ENCODE data around the gene AGPAT3.

Gene AGPAT3

DNA sequence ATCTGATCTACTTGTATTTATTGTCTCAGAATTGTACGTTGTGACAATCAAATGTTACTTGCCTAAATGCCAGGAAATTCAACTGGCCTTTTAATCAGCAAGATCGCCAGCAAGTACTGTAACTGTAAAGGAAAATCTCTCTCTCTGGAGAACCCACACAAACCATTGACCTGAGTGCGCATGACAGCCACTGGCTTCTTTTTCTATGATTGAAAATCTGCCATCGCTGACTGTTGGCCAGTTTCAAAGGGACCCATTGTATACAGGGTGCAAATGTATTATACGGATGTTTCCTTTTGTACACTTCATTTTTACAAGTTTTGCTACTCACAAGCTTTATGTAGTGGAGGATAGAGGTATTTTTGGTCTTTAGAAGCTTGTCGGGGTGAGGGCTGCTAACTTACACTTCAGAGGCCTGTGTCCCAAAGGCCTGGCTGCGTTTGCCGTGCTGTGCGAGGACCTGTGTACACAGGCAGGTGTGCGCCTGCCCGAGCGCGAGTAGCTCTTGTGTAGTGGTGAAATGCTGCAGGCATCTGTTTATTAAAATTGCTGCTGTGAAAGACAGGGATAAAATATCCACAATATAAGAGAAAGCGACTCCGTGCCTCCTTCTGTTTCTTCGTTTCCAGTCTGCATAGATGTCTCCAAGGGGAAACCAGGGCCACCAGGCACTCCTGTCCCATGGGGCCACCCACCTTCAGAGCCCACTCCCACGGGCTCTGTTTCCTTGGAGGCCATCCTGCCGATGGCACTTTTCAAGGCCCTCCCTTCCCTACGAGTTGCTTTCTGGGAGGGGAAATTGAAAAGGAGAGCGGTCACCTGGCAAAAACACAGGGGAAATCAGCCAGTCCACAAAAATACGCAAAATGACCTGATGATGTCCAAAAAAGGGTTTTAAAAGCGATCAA lies 121.8 kb downstream of the AGPAT3 start:
- H3K27me3 Mint-ChIP-seq = no peaks in the 10 kb centered on the region
- H3K4me1 Mint-ChIP-seq (ENCODE audit: low read depth) = peaks cover 21% of the 10 kb centered on the region
- no peaks in the 10 kb centered on the region for H3K9me3 Mint-ChIP-seq
- H3K4me3 Mint-ChIP-seq = no peak overlapping the region
- no peaks in the 10 kb centered on the region for H3K36me3 Mint-ChIP-seq (ENCODE audit: low read depth)
- H3K27ac Mint-ChIP-seq = no peak overlapping the region

DNA sequence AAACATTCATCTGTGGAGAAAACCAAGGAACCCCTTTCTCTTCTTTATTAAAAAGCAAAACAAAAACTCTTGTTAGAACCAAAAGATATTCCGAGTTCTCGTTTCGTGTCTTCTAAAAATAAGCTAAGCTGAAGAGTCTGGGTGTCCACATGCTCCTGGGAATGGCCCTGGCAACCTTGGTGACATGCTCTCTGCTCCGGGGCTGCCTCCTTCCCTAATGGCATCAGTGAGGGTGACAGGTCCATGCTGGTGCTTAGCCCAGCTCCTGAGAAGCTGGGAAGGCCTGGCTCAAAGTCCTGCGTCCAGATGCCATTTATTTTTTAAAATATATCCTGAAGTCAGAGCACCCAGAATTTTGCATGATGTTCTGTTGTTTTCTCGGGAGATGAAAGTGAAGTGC lies 122.5 kb downstream of the AGPAT3 start:
- Mint-ChIP-seq H3K4me3 (no peak overlapping the region), H3K27me3 (no peaks in the 10 kb centered on the region), H3K36me3 (ENCODE audit: low read depth) (no peaks in the 10 kb centered on the region), H3K27ac (no peak overlapping the region), H3K9me3 (no peaks in the 10 kb centered on the region), H3K4me1 (ENCODE audit: low read depth) (peaks cover 21% of the 10 kb centered on the region)

DNA sequence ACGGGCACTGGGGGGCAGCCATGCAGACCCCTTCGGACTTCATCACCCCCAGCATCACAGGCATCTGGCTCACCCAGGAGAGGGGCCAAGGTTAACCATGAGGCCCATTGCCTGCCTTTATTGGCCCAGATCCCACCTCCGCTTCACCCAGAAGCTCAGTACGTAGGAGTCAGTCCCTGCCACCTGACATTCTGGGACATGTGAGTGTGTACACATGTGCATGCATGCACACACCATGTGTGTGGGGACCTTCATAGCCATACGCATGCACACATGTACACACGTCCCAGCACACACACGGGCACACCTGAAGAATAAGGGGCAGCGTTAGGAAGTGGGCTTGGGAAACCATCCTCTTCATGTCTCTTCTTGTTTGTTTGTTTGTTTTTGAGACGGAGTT lies 123.0 kb downstream of the AGPAT3 start:
- H3K9me3 Mint-ChIP-seq = no peaks in the 10 kb centered on the region
- no peaks in the 10 kb centered on the region for H3K27me3 Mint-ChIP-seq
- peaks cover 18% of the 10 kb centered on the region for H3K4me1 Mint-ChIP-seq (ENCODE audit: low read depth)
- H3K27ac Mint-ChIP-seq = no peak overlapping the region
- H3K36me3 Mint-ChIP-seq (ENCODE audit: low read depth) = no peaks in the 10 kb centered on the region
- no peak overlapping the region for H3K4me3 Mint-ChIP-seq

DNA sequence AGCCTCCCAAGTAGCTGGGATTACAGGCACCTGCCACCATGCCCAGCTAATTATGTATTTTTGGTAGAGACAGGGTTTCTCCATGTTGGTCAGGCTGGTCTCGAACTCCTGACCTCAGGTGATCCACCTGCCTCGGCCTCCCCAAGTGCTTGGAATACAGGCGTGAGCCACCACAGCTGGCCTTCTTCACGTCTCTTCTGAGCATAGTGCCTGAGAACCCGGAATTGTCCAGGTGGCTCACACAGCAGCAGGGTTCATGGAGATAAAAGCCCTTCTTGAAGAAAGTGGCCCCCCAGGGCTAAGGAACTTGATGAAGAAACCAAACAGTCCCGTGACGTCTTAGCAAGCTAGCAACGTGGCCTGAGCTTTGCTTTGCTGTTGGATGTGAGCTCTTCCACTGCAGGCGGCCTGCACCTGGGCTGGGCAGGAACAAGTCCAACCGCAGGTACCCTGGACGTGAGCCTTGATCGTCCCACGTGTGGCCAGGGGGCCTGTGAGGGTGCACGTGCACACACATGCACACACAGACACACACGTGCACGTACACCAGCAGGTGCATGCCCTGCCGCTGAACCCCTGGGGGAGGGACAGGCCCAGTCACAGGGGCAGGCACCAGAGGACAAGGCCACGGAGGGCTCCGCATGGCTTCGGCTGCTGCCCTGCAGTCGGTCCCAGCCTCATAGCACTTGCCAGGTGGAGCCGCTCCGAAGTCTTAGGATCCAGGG lies 123.6 kb downstream of the AGPAT3 start:
- H3K27ac Mint-ChIP-seq = no peak overlapping the region
- H3K27me3 Mint-ChIP-seq = no peaks in the 10 kb centered on the region
- H3K4me1 Mint-ChIP-seq (ENCODE audit: low read depth) = peaks cover 16% of the 10 kb centered on the region
- H3K4me3 Mint-ChIP-seq = no peak overlapping the region
- no peaks in the 10 kb centered on the region for H3K9me3 Mint-ChIP-seq
- no peaks in the 10 kb centered on the region for H3K36me3 Mint-ChIP-seq (ENCODE audit: low read depth)

DNA sequence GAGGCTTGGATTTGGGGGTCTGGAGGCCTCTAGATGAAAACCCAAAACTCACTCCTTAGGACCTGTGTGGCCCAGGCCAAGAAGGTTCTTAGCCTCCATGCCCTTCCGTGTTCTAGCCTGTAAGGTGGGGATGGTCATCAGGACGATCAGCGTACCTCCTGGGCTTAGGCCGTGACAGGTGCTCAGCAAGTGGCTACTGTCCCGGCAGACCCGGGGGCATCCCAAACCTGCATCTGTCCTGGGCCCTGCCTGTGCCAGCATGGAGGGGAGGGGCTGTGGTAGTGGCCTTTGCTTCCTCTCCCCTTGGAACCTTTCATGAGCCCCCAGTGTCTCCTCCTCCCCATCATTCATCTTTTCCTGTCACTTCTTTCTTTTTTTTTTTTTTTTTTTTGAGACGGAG lies 124.4 kb downstream of the AGPAT3 start:
- Mint-ChIP-seq H3K27ac (no peak overlapping the region), H3K4me3 (no peak overlapping the region), H3K27me3 (no peaks in the 10 kb centered on the region), H3K4me1 (ENCODE audit: low read depth) (peaks cover 10% of the 10 kb centered on the region), H3K36me3 (ENCODE audit: low read depth) (no peaks in the 10 kb centered on the region), H3K9me3 (no peaks in the 10 kb centered on the region)

DNA sequence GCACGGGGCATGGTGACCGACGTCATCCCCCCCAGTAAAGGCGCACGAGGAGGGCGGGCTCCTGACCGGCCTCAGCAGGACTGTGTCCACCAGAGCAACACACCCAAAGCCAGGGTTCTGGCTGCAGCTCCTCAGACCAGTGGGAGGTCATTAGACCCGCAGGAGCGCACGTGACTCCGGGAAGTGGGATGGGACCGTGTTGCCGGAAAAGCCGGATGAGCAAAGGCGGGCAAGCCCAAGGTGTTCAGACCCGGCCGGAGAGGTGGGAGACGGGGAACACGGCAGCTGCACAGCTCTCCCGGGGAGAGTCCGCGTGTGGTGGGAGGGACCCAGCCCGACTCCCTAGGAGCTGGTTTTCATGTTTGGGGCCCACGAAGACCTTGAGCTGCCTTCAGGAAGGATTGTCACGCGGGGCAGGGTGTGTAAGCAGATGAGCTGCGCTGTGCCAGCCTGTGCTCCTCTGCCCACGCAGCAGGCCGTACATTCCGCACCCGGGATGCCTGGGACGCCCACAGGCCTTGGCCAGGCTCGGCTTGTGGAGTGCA lies 126.5 kb downstream of the AGPAT3 start:
- no peaks in the 10 kb centered on the region for H3K9me3 Mint-ChIP-seq
- H3K36me3 Mint-ChIP-seq (ENCODE audit: low read depth) = no peaks in the 10 kb centered on the region
- no peak overlapping the region for H3K27ac Mint-ChIP-seq
- no peaks in the 10 kb centered on the region for H3K27me3 Mint-ChIP-seq
- no peak overlapping the region for H3K4me3 Mint-ChIP-seq
- H3K4me1 Mint-ChIP-seq (ENCODE audit: low read depth) = no peaks in the 10 kb centered on the region

DNA sequence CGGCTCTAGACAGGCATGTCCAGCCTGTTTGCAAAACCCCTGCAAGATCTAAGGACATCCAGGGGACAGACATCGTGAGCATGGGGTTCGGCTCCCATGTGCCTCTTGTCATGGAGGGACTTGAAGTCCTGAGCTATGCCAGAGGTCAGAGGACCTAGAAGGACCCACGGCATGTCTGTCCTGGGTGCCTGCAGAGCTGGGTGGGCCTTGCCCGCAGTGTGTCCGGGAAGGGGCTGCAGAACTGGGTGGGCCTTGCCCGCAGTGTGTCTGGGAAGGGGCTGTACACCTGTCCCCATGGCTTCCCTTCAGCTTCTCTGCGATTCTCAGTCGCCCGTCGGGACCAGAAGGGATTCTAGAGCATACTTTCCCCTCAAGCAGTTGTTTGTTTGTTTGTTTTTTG lies 127.1 kb downstream of the AGPAT3 start:
- no peaks in the 10 kb centered on the region for H3K9me3 Mint-ChIP-seq
- H3K4me1 Mint-ChIP-seq (ENCODE audit: low read depth) = no peaks in the 10 kb centered on the region
- no peak overlapping the region for H3K4me3 Mint-ChIP-seq
- H3K36me3 Mint-ChIP-seq (ENCODE audit: low read depth) = no peaks in the 10 kb centered on the region
- H3K27me3 Mint-ChIP-seq = no peaks in the 10 kb centered on the region
- no peak overlapping the region for H3K27ac Mint-ChIP-seq

DNA sequence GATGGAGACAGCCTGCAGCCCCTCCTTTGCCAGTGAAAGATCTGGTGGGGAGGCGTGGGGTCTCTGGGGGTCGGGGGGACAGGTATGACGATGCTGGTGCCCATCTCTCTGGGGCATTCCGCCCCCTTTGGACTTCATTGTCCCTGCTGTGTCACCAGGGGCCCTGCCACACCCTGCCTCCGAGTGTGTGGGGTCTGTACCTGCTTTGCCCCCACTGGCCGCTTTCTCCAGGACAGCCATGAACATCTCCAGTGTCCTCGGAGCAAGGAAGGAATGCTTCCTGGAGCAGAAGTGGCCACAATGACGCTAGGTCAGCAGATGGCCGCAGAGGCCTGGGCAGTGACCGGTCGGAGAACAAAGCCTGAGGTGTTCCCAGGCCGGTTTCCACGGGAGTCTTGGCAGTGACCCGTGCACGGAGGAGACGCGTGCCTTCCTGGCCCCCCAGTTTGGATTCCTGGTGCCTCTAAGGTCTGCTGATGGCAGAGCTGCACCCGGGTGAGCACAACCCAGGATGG lies 128.5 kb downstream of the AGPAT3 start:
- H3K36me3 Mint-ChIP-seq (ENCODE audit: low read depth) = no peaks in the 10 kb centered on the region
- no peaks in the 10 kb centered on the region for H3K9me3 Mint-ChIP-seq
- H3K4me1 Mint-ChIP-seq (ENCODE audit: low read depth) = no peaks in the 10 kb centered on the region
- H3K27me3 Mint-ChIP-seq = no peaks in the 10 kb centered on the region
- H3K4me3 Mint-ChIP-seq = no peak overlapping the region
- H3K27ac Mint-ChIP-seq = no peak overlapping the region

DNA sequence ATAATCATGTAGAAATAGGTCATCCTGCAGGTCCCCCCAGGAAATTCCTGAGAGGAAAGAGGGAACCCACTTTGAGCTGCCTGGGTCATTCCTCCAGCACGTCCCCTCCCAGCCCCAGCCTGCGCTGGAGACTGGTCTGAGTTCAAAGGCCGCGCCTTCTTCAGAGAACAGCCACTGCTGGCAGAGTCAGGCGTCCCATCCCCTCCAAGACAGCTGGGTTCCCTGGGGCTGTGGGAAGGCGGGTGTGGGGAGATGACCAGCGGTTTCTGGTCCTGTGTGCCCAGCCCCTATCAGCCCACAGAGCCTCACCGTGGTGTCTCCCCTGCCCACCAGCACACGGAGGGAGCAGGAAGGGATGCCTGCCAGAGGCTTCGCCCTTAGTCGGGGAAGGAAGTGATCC lies 129.1 kb downstream of the AGPAT3 start:
- Mint-ChIP-seq H3K9me3 (no peaks in the 10 kb centered on the region), H3K4me1 (ENCODE audit: low read depth) (no peaks in the 10 kb centered on the region), H3K36me3 (ENCODE audit: low read depth) (no peaks in the 10 kb centered on the region), H3K27ac (no peak overlapping the region), H3K4me3 (no peak overlapping the region), H3K27me3 (no peaks in the 10 kb centered on the region)

DNA sequence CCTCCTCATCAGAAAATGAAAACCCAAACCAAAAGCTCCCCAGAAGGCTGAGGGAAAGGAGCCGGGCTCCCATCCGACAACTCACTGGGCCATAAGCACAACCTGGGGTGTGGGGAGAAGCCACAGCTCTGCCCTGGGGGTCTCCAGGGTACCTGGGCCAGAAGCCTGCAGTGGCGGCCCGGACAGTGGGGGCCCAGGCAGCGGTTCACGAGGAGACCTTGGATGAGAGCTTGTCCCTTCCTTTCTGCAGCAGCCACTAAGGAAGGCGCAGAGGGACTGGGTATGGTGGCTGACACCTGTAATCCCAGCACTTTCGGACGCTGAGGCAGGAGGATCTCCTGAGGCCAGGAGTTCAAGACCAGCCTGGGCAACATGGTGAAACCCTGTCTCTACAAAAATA lies 129.6 kb downstream of the AGPAT3 start:
- H3K9me3 Mint-ChIP-seq = no peaks in the 10 kb centered on the region
- no peaks in the 10 kb centered on the region for H3K4me1 Mint-ChIP-seq (ENCODE audit: low read depth)
- no peaks in the 10 kb centered on the region for H3K36me3 Mint-ChIP-seq (ENCODE audit: low read depth)
- H3K27ac Mint-ChIP-seq = no peak overlapping the region
- H3K4me3 Mint-ChIP-seq = no peak overlapping the region
- H3K27me3 Mint-ChIP-seq = no peaks in the 10 kb centered on the region

DNA sequence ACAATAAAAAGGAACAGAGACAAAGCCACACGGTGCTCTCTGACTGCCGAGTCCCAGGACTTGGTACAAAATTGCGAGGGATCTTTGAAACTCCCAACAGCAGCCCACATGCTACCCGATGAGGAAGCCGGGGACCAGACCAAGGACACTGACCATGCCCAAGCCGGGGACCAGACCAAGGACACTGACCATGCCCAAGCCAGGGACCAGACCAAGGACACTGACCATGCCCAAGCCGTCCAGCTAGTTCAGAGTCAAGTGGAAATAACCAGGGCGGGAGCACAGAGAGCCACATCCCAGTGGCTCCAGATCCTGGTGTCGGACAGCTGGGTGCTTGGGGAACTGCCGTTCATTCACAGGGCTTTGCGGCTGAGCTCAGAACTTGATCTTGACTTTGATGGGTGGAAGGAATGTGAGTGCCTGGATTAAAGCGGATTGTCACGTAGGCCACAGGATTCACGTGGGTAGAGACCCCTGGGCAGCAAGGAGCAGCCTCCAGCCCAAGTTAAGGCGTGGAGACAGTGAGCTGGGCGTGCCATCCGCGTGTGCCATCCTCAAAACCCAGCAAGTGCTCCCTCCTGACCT lies 130.6 kb downstream of the AGPAT3 start:
- Mint-ChIP-seq H3K27ac (no peak overlapping the region), H3K36me3 (ENCODE audit: low read depth) (no peaks in the 10 kb centered on the region), H3K9me3 (no peaks in the 10 kb centered on the region), H3K27me3 (no peaks in the 10 kb centered on the region), H3K4me1 (ENCODE audit: low read depth) (no peaks in the 10 kb centered on the region), H3K4me3 (no peak overlapping the region)

DNA sequence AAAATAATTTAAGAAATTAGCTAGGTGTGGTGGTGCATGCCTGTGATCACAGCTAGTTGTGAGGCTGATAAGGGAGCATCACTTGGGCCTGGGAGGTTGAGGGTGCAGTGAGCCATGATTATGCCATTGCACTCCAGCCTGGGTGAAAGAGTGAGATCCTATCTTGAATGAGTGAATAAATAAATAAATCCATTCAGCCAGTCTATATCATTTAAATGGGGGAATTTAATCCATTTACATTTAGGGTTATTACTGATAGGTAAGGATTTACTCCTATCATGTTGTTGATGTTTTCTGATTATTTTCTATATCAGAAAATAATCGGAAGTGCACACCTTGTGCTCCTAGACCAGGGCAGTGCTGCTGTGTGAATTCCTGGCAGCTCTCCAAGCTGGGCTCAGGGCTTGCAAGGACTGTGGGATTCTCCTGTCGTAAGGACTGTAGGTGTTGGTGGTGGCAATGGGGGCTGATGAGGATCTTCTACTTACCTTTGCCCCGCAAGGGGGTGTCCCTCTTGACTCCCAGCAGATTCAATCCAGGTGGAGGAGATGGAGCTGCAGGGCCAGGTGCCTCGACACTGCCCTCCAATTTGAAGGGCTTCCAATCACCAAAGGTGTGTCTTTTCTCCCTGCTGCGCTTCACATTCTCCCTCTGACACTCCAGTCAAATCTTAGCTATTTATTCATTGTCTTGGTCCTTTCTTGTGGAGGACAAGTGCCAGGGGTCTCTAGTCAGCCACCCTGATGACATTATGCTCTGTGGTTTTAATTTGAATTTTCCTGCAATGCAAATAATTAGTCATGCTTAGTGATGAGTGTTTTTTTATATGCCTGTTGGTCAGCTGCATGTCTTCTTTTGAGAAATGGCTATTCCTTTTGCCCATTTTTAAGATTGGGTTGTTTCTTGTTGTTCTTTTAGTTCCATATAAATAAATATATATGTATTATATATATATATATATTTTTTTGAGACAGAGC lies 133.0 kb downstream of the AGPAT3 start:
- H3K4me3 Mint-ChIP-seq = no peak overlapping the region
- H3K4me1 Mint-ChIP-seq (ENCODE audit: low read depth) = no peaks in the 10 kb centered on the region
- H3K27me3 Mint-ChIP-seq = no peaks in the 10 kb centered on the region
- no peaks in the 10 kb centered on the region for H3K9me3 Mint-ChIP-seq
- no peak overlapping the region for H3K27ac Mint-ChIP-seq
- no peaks in the 10 kb centered on the region for H3K36me3 Mint-ChIP-seq (ENCODE audit: low read depth)

DNA sequence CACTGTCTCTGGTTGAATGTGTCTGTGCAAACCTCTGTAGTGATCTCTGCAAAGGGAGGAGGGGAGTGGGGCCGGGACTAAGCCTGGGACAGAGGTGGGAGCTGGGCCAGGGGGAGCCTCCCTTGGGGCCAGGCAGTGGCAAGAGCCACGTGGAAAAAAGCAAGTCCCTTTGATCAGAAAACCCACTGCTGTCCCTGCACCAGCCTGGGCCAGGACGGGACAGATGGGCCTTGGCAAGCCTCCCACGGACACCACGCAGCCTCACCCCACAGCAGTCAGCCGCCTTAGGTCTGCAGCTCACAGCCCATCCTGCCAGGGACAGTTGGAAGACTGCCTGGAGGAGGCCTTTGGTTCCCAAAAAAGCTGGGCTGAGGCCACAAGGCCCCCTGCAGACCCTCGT lies 135.3 kb downstream of the AGPAT3 start:
- Mint-ChIP-seq H3K27ac (no peak overlapping the region), H3K9me3 (no peaks in the 10 kb centered on the region)

DNA sequence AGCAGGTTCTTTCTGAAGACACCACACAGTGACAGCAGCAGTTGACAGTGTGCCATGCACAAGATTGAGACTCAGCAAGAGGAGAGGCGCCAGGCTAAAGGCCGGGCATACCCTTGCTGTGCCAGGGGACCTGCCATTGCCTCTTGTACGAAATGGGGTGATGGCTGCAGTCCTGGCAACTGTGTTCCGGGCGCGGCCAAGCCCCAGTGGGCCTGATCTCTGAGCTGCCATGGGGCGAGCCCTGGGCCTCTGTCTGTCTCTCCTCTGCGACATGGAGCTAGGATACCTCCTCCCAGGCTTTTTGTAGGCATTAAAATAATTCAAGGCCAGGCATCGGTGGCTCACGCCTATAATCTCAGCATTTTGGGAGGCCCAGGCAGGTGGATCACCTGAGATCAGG lies 137.5 kb downstream of the AGPAT3 start:
- Mint-ChIP-seq H3K36me3 (ENCODE audit: low read depth) (no peaks in the 10 kb centered on the region), H3K4me1 (ENCODE audit: low read depth) (no peaks in the 10 kb centered on the region), H3K9me3 (no peaks in the 10 kb centered on the region), H3K4me3 (no peak overlapping the region), H3K27ac (no peak overlapping the region), H3K27me3 (no peaks in the 10 kb centered on the region)

More for the DNA sequence above, 135.3 kb downstream of the AGPAT3 start:
- Mint-ChIP-seq H3K27me3 (no peaks in the 10 kb centered on the region), H3K4me3 (no peak overlapping the region), H3K36me3 (ENCODE audit: low read depth) (no peaks in the 10 kb centered on the region), H3K4me1 (ENCODE audit: low read depth) (no peaks in the 10 kb centered on the region)

Measured in stimulated activated naive CD8-positive, alpha-beta T cell treated with anti-CD3 and anti-CD28 coated beads, Interleukin-15, Interleukin-2, amounts not matched to agents 100 ng/mL and 50 ng/mL, for 24 hours (primary cell).